ENCODE data around the gene CHAF1B. TPM values are rescaled to one million over a fixed set of nuclear protein-coding genes. Genes with fewer than 3 reads are reported as not detected.
"Not testable (repeated sequence)": the region's sequence is repeated elsewhere in the genome, so short reads cannot be mapped to it uniquely, and the experiment has no call there.

CHAF1B gene
- total RNA-seq, 1 experiment from 2014 or later: 11.1 TPM

DNA sequence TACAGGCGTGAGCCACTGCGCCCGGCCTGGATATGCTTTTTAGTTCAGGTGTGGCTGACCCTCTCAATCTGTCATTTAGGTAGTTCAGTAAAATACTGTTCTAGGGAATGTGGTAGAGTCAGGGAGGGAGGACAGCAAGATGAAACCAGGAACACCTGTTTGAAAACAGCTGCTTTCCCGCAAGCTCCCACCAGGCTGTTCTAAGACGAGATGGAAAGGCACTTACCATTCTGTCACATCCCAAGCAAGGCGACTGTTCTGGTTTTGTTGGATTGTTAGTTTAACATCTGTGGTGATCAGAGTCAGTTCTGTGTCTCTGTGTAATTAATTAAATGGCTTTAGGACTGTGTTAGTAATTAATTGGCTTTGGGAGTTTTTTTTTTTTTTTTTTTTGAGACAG lies 2.9 kb downstream of the CHAF1B start:
- no peak for DNase-seq (ENCODE audit: low read depth)

DNA sequence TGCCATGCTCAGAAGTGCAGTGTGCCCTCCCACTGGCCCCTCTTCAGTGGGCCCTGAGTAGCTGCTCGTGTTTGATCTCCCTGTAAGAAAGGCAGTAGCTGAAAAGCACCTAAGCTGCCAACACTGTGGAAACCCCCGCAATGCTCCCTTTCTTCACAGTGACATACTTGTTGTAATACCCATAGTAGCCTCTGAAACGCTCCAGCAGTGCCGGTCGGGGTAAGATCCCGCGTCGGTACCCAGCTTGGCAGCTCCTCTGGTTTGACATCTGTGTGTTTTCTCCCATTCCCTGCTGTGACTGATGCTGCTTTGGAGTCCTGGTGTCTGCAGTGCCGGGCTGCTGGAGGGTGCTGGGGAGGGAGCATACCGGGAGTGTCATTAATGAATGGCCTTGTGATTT lies 3.6 kb downstream of the CHAF1B start:
- peak; percentile 15 for DNase-seq (ENCODE audit: low read depth)

DNA sequence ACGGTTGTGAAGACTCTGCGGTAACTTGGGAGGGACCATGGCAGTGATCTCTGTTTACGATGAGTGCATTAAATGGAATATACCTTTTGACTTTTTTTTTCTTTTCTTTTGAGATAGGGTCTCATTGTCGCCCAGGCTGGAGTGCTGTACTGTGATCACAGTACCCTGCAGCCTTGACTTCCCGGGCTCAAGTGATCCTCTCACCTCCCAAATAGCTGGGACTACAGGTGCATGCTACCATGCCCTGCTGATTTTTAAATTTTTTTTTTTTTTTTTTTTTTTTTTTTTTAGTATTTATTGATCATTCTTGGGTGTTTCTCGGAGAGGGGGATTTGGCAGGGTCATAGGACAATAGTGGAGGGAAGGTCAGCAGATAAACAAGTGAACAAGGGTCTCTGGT lies 6.5 kb downstream of the CHAF1B start:
- not testable (repeated sequence) for DNase-seq (ENCODE audit: low read depth)

DNA sequence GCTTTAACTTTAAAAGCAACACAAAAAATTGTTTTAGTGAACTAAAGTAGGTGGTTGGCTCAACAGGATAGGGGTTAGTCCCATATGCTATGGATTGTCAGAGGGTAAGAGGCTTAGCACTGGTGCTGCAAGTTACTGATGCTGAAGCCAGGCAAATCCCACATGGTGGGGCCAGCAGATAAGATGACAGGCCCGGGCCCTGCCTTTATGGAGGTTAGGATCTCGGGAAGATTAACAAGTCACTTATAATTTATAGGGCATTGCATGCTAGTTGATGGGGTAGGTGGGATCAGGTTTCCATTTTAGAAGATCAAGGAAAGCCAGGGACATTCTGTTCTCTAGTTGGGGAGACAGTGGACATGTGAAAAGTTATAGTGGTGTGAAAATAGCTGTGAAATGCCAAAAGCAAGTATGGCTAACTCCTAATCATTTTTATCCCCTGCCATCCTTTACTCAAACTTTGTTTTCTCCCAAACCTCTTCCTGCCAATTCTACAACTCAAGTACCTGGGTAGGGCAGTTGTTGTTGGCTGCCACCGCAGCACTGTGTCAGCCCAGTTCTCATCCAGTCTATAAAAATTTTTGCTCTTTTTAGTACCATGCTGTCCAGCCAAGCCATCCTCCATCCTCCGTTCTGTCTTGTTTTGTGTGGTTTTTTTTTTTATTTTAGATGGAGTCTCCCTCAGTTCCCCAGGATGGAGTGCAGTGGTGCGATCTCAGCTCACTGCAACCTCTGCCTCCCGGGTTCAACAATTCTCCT lies 10.3 kb downstream of the CHAF1B start:
- no peak for DNase-seq (ENCODE audit: low read depth)

DNA sequence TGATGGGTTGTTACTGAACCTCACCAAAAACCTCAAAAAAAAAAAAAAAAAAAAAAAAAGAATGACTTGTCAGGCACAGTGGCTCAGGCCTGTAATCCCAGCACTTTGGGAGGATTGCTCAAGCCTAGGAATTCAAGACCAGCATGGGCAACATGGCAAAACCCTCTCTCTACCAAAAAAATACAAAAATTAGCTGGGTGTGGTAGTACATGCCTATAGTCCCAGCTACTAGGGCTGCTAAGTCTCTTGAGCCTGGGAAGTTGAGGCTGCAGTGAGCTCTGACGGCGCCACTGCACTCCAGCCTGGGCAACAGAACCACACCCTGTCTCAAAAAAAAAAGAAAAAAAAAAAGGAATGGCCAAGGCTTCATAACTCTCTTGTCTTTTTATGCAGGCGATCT lies 11.1 kb downstream of the CHAF1B start:
- DNase-seq (ENCODE audit: low read depth): no peak

DNA sequence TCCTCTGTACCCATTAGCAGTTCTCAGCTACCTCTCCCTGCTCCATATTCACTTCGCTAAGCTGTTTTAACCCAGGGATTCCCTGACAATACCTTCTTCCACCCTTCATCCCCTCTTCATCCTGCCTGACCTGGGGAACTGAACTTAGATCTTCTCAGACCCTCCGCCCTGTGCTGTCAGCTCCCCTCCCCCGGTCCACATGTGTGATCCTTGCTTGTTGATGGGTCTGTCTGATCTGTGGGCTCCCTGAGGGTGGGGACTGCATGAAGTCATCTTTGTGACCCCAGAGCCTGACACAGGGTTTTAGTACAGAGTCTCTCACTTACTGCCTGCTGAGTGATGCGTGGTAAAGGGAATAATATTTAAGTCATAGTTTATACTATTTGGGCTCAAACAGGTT lies 11.8 kb downstream of the CHAF1B start:
- no peak for DNase-seq (ENCODE audit: low read depth)

DNA sequence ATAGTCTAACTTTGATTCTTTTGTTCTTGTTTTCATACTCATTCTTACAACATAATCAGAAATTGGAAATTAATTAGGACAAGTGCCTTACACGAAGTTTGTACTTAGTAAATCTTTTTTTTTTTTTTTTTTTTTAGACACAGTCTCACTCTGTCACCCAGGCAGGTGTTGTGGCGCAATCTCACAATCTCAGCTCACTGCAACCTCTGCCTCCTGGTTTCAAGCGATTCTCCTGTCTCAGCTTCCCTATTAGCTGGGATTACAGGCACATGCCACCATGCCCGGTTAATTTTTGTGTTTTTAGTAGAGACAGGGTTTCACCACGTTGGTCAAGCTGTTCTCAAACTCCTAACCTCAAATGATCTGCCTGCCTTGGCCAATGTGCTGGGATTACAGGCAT lies 12.4 kb downstream of the CHAF1B start:
- no peak for DNase-seq (ENCODE audit: low read depth)

DNA sequence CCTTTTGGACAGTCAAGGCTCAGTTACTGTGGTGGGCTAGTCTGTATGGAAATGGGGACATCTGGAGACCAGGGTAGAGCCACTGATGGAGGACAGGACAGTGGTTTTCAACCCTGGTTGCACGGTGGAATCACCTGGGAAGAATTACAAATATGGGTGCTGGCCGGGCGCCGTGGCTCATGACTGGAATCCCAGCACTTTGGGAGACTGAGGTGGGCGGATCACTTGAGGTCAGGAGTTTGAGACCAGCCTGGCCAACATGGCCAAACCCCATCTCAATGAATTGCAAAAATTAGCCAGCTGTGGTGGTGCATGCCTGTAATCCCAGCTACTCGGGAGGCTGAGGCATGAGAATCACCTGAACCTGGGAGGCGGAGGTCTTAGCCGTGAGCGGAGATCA lies 14.5 kb downstream of the CHAF1B start:
- not testable (repeated sequence) for DNase-seq (ENCODE audit: low read depth)

DNA sequence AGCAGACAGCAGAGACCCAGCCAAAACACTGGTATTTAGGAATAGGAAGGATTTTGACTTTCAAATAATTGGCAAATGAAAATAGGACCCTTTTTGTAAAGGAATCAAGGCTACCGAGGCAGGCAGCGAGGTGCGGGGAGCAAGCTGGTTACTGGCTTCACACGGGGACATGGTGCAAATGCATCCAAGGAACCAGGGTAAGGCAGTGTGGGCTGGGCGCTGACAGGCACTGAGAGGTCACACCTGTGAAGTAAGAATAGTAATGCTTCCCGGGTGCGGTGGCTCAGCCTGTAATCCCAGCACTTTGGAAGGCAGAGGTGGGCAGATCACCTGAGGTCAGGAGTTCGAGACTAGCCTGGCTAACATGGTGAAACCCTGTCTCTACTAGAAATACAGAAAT lies 15.5 kb downstream of the CHAF1B start:
- DNase-seq (ENCODE audit: low read depth): no peak

DNA sequence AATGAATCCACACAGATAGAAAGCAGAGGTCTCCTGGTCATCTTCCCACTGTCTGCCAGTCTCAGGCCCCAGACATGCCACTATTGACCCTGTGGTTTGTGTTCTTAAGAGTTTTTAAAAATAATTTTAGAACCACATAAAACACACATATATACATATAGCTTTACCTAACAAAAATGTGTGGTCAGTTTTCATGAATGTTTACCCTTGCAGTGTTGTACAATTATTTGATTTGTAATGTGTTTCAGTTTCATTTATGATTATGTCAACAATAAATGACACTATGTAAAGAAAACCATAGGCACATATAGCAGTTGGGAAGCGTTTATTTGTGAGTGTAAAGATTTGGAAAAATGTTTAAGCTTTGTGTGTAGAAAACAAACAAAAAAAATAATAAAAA lies 17.1 kb downstream of the CHAF1B start:
- no peak for DNase-seq (ENCODE audit: low read depth)

DNA sequence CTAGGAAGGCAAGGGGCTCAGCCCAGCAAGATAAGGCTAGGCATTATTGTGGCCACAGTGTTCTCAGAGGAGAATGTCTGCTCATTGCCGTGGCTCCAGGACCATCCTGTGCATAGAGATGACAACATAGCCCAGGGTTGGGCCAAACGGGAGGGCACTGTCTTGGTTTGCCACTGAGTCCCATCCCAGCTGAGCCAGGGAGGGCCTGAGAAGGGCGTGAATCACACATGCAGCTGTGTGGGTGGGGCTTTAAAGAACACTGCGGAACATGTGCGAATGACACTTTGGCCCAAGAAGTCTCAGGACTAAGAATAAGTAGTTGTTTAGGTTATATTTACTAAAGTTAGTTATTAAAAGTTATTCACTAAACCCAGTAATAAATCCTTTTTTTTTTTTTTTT lies 18.5 kb downstream of the CHAF1B start:
- DNase-seq (ENCODE audit: low read depth): no peak

DNA sequence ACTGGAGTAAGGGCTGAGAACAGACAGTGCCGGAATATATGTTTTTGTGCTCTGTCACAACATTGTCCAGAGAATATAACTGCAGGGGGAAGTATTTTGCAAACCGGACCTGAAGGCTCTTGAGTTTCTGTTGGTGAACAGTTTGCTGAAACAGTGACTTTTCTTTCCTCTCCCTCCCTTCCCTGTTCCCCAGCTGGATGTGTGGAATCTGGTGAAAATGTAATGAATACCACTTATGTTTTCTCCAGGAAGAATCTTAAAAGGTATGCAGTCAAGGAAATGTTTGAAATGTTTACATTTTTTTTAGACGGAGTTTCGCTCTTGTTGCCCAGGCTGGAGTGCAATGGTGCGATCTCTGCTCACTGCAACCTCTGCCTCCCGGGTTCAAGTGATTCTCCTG lies 23.4 kb downstream of the CHAF1B start:
- no peak for DNase-seq (ENCODE audit: low read depth)

DNA sequence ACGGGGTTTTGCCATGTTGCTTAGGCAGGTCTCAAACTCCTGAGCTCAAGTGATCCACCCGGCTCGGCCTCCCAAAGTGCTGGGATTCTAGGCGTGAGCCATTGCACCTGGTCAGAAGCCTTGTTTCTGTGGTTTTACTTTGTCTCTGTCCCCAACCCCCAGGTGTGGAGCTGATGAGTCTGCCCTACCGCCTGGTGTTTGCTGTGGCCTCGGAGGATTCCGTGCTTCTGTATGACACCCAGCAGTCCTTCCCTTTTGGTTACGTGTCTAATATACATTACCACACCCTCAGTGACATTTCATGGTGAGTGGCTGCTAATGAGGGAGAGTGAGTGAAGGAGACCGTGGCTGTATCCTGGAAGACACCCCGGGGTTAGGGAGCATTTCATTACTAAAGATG lies 26.1 kb downstream of the CHAF1B start:
- DNase-seq (ENCODE audit: low read depth): no peak

DNA sequence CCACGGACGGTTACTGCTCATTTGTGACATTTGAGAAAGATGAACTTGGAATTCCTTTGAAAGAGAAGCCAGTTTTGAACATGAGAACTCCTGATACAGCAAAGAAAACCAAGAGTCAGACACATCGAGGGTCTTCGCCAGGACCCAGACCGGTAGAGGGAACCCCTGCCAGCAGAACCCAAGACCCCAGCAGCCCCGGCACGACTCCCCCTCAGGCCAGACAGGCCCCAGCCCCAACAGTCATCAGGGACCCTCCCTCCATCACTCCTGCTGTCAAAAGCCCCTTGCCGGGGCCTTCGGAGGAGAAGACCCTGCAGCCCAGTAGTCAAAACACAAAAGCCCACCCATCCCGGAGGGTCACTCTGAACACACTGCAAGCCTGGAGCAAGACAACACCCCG lies 27.7 kb downstream of the CHAF1B start:
- no peak for DNase-seq (ENCODE audit: low read depth)

DNA sequence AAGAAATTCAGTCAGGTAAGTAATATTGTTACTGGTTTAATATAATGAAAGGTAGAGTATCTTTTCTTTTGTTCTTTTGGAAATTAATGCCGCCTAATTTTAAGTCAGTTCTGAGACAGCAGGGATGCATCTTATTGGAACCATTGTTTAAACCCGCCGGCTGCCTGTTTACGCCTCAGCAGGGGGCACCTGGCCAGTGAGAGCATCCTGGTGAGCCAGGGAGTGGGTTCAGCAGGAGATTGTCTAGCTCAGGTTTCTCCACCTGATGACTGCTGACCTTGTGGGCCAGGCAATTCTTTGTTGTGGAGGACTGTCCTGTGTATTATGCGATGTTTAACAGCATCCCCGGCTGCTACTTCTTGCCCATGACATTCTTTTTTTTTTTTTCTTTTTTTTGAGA lies 30.2 kb downstream of the CHAF1B start:
- DNase-seq (ENCODE audit: low read depth): no peak

DNA sequence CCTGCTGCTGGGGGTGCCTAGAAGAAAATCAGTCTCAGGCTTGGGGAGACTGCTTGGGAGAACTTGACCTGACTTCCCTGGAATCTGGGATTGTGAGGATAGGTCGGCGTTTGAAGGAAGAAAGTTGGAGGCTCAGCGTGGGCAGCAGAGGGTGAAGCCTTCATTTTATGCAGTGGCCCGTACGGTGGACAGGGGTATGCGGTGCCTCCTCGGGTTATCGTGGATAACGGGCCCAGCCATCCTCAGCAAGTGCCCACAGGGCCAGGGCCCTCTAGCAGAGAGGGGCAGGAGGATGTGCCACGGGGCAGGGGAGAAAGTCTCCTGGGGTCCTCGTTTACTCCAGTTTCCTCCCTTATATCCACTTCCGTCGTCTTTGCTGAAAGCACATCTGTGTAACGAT lies 34.0 kb downstream of the CHAF1B start:
- no peak for DNase-seq (ENCODE audit: low read depth)

DNA sequence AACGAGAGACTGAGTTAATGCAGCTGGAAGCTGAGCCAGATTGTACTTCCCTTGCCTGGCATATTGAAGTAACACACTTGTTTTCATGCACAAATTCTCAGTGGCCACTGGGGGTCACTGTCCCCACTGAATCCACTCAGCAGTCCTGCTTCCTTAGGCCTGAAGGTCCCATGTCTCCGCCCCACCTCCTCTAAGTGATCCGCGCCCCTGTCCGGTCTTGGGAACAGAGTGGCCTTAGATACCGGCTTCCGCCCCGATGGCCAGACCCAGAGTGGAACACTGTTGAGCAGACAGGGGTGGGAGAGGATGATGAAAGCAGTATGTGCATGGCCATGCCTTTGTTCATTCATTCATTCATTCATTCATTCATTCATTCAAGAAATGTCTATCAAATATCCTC lies 34.8 kb downstream of the CHAF1B start:
- DNase-seq (ENCODE audit: low read depth): peak; percentile 93

DNA sequence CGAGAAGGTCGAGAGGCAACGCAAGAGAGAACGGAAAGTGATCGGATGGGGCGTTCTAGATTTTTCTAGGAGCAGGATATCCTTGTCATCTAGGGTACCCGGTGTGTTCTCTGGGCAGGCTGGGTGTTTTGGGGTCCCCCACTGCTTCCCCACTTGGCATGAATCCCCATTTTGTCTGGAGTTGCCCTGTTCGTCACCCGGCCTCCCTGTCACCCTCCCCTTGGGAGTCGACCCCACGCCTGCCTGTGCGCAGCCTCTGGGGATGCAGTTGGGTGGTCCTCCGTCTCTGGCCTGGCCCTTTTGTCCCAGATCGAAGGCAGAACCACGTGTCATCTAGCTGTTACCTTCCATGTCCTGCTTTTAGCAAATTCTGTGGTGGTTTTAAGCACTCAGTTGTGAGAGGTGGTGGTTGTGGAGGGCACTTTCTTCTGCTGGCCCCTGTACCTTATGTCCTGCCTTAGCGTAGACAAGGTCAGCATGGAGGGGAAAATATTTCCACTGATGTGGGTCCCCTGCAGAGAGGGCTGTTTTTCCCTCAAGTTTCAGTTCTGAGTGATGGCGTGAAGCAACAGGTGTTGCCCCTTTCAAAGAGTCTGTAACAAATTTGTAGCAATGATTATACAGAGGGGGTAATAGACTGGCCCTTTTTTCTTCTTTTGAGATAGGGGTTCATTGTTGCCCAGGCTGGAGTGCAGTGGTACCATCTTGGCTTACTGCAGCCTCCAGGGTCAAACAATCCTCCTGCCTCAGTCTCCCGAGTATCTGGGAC lies 35.6 kb downstream of the CHAF1B start:
- no peak for DNase-seq (ENCODE audit: low read depth)

DNA sequence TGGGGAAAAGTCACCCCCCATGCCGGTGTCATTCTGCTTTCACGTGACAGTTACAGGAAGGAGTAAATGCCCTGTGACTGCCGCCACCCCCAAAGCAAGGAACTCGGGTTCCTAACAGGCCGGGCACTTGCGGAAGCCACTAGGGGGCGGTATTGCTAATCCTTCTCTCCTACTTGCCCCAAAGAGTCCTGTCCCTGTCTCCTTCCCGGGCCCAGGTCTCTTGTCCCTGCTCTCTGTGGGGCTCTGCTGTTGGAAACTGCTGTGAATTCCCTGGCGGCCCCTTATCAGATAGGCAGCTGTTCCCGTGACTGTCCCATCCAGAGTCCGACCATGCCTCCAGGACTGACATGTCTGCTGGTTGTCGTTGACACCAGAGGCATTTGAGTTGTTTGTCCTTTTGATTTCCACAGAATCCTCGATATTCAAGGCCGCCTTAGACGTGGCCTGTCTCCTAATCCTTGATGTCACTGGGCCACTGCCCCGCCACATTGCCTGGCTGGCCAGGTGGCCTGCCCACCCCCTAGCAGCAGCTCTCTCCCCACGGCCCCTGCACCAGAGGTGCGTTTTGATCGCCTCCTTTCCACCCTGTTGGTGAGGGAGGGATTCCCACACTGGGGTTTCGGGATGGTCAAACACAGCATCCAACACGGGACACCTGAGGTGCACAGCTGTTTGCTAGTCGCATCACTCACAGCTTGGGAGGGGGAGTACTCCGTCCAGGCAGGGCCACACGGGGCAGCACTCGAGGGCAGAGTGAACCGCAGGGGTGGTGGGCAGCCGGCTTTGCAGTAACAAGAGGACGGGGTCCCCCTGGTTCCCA lies 37.3 kb downstream of the CHAF1B start:
- DNase-seq (ENCODE audit: low read depth): peak; percentile 85

DNA sequence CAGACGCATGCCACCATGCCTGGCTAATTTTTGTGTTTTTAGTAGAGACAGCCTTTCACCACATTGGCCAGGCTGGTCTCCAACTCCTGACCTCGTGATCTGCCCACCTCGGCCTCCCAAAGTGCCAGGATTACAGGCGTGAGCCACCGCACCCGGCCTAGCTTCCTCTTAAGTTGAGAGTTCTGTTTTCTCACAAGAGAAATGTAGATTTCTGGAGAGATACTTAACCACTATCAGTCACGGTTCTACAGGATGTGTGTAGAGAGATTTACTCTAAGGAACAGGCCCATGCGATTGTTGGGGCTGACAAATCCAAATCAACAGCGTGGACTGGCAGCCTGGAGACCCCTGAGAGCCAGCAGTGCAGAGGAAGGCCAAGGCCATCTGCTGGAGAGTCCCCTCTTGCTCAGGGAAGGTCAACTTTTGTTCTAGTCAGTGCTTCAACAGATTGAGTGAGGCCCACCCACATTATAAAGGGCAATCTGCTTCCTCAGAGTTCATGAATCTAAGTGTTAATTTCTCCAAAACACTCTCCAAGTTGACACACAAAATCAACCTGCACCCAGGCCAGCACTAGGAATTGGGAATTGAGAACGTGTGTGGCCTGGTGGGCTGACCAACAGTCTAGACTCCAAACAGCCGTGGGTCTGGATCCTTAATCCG lies 38.7 kb downstream of the CHAF1B start:
- DNase-seq (ENCODE audit: low read depth): no peak

DNA sequence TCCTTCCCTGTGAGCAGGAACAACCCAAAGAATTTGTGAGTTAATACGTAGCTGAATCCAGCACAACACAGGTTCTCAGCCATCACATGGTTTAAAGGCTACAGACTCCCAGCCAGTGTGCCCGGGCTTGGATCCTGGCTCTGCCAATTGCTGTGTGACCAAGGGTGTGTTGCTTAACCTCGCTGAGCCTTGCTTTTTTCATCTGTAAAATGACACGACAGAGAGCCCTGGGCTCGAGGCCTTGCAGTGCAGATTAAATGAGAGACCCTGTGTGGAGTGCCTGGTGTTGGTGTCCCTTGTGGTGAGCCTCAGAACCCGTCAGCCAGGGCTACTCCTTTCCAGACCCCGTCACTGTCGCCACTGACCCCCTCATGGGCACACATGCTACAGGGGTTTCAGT lies 39.4 kb downstream of the CHAF1B start:
- DNase-seq (ENCODE audit: low read depth): no peak

DNA sequence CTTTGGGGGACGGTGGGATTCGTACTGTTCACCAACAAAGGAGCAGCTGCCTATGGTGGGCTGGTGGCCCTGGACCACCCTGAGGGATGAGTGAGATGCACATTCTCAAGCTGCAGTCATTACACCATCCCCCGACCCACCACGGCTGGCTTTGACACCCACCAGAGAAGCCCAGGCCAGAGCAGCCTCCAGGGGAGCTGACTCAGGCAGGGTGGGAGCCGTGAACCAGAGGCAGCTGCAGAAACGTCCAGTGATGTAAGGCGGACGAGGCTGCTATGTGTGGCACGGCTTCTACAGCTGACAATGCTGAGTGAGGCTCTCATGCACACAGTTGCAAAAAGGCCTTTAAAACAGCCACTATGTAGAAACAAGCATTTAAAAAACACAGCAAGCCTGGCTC lies 40.1 kb downstream of the CHAF1B start:
- peak; percentile 68 for DNase-seq (ENCODE audit: low read depth)
